Measurements from ENCODE around the gene RPS15.
"Not testable (repeated sequence)": the region's sequence is repeated elsewhere in the genome, so short reads cannot be mapped to it uniquely, and the experiment has no call there.

The RPS15 gene

GRCh38 chr19:1470305-1471009 lies 32.3 kb downstream of the RPS15 start:
- peak; percentile 68 for DNase-seq (ENCODE audit: low read depth)

DNA sequence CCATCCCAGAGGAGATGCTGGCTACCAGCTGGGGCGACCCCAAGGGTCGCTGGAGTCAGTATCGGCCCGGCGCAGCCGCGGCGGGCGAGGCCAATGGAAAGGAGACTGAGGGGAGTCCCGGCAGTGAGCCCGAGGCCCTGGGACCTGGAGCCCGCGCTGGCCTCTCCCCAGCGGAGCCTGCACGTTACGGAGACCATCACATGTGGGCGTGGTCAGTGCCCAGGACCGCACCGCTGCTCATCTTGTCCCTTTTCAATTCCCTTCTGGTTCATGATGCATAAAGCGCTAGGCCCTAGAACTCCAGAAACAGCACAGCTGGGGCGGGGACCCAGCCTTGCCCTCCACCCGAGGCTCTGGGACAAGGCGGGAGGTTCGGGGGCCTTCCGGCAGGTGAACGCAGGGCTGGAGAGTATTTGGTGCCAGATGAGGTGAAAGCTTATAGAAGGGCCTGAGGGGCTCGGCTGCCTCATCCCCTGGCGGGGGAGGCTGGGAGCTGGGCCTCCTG lies 32.9 kb downstream of the RPS15 start:
- DNase-seq (ENCODE audit: low read depth) = no peak

DNA sequence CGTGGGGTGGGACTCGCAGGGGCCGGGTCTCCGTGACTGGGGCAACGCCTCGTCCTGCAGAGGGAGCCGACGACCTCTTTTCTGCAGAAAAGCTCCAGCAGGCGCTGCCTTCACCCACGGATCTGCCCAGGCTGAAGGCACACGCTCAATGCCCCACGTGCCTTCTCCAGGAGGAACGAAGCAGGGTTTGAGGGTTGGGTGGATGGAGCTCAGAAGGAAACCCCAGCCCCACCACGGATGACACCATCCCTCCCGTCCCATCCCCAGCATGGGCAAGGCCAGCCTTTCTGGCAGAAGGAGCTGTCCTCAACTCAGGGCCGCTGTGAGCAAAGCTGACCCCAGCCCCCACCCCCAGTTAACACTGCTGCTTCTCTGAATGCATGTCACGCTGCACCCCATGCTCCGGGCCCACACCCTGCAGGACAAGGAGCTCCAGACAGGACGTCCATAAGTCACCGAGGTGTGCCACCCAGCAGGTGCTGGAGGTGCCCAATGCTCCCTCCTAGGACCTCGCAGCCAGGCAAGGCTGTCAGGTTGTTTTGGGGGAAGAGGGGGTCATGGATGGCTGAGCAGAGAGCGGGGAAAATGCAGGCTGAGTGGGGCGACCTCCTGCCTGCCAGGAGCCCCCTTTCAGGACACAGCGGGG lies 33.4 kb downstream of the RPS15 start:
- no peak for DNase-seq (ENCODE audit: low read depth)

DNA sequence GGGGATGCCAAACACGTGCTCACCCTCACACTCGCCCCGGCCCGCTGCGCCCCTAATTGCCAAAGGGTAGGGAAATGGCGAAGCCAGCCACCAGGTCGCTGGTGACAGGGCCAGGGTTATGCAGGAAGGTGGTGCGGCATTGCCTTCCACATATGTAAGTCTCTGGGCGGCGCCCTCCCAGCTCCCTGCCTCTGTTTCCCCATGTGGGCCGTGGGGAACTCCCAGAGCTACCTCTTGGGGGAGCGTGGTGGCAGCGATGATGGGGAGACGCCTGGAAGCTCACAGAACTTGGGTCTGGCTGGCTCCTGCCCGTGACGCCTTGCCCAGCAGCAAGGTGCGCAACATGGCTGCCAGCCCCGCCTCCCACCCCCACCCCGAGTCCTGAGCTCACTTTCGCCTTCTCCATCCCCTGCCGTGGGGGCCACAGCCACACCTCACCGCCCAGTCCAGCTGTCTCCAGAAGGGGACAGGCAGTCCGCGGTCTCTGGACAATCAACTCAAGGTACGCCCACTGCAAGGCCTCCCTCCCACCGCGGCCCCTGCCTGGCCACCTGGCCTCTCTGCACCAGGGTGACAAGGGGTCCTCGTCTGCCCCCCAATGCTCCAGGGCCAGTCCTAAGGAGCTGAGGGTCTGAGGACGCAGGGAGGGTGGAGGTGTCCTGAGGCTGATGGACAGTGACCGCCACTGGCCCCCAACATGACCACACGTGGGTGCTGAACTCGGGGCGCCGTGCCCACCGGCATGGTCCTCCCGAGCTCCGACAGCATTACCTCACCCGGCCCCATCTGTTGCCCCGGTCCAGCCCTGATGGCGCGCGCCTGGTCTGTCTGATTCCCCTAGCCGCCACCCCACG lies 34.3 kb downstream of the RPS15 start:
- no peak for DNase-seq (ENCODE audit: low read depth)

- DNase-seq (ENCODE audit: low read depth) = no peak
These were observed 35.1 kb downstream of the RPS15 start for GRCh38 chr19:1473085-1473851.

GRCh38 chr19:1474011-1474764 lies 36.0 kb downstream of the RPS15 start:
- no peak for DNase-seq (ENCODE audit: low read depth)

- DNase-seq (ENCODE audit: low read depth) = no peak
These were observed 36.7 kb downstream of the RPS15 start for GRCh38 chr19:1474765-1475351.

DNA sequence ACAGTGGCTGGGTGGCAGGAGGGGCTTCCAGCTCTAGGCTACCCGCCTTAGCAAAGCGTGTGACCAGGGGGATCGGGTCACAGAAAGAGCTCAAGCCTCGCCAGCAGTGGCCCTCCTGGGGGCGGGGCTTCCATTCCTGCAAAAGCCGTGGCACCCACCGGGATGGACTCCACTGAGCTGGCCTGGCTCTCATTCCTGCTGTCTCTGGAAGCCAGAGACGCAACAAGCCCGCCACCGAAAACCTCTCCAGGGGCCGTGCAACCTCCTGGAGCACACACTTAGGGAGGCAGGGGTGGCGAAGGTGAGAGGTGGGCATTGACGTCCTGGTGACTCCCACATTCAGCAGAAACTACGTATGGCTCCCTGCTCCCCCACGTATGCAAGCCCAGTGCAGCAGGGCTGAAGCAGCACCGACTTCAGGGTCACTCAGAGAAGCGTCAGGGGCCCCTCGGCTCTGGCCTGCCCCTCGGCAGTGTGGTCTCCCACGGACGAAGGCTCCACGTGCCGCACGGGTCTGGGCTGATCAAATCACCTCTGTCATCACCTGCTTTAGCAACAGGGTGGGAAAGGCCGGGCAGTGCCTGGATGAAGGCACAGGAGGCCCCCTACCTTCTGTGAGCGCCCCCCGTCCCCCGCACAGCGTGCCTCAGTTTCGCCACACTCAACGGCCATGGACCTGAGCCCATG lies 37.7 kb downstream of the RPS15 start:
- DNase-seq (ENCODE audit: low read depth) = no peak

- DNase-seq (ENCODE audit: low read depth) = not testable (repeated sequence)
These were observed 38.9 kb downstream of the RPS15 start for GRCh38 chr19:1477056-1477455.

DNA sequence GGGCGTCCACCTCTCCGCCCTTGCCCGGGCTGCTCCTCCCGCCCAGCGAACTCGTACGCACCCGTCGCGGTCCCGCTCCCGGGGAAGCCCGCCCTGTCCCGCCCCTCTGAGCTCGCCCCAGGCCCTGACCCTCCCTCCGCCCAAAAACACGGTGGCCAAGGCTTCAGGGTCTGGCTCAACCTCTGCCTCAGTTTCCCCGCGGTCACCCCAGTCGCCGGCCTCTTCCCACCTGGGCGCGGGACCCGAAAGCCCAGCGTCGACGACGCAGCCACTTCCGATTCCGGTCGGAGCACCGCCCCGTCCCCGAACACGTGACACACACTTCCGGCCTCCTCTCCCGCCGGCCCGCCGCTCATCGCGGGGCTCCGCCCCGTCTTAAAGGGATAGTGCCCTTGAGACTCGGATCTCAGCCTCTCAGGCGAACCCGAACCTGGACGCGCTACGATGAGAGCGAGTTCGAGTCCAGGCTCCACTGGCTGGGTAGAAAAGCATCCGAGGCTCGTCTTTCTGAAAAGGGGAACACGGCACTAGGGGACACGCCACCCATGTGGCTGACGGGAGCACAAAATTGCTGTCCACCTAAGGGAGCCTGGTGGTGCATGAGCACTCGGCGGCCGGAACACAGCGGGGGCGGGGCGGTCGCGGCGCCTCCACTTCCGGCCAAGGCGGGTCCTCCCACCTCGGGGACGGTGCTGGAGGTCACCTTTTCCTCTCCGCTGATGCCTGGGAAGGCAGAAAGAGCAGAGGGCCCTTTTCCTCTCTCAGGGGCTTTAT lies 40.9 kb downstream of the RPS15 start, which contains the start of gene C19orf25:
Gene C19orf25, minus strand, starts transcription at position 282 of the 774 bp plus-strand sequence. CDS start 312 bp downstream, outside the sequence.
- peak; percentile 91 for DNase-seq (ENCODE audit: low read depth)

DNA sequence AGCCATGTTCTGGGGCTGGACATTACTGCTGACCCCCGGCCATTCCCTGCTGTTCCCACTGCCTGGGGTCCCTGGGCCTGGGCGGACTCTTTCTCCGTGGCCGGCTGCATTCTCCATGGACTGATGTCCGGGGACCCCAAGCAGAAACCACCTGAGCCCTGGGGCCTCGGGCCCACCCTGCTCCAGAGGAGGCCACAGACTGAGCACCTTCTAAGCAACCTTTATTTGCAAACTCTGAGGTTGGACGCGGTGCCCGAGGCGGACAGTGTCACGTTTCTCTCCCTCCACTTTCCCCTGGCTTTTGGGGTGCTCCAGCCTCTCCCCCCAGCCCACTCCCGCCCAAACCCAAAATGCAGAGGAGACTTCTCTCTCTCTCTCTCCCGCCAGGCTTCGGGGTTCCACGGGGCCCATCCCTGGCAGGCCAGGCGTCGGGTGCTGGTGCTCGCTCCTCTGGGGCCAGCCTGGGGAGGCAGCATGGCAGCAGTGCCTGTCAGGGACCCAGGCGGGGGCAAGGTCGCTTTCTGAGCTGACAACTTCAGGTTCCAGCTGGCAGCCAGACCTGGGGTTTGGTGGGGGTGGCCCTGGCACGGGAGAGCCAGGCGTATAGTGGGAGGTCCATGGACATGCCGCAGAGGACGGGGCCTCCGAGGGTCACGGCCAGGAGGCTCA lies 43.2 kb downstream of the RPS15 start:
- no peak for DNase-seq (ENCODE audit: low read depth)

DNA sequence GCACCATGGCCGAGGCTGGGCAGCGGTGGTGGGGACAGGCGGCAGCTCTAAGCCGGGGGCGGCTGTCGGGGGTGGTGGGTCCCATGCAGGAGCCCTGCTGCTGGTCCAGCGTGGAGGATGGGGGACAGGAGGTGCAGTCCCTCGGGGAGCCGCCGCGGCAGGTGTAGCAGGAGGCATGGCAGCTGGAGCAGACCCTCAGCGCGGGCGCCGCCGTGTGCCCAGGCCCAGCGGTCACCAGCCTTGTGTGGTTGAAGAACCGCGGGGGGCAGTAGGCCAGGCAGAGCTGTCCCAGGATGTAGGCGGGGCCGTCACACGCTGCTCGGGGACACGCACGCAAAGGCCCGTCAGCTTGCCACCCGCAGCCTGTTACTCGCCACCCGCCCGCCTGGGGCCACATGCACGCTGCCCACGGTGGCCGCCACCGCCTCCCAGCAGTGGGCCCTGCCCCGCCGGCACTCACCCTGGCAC lies 43.7 kb downstream of the RPS15 start:
- no peak for DNase-seq (ENCODE audit: low read depth)

- no peak for DNase-seq (ENCODE audit: low read depth)
These were observed 44.4 kb downstream of the RPS15 start for GRCh38 chr19:1482361-1483130.

DNA sequence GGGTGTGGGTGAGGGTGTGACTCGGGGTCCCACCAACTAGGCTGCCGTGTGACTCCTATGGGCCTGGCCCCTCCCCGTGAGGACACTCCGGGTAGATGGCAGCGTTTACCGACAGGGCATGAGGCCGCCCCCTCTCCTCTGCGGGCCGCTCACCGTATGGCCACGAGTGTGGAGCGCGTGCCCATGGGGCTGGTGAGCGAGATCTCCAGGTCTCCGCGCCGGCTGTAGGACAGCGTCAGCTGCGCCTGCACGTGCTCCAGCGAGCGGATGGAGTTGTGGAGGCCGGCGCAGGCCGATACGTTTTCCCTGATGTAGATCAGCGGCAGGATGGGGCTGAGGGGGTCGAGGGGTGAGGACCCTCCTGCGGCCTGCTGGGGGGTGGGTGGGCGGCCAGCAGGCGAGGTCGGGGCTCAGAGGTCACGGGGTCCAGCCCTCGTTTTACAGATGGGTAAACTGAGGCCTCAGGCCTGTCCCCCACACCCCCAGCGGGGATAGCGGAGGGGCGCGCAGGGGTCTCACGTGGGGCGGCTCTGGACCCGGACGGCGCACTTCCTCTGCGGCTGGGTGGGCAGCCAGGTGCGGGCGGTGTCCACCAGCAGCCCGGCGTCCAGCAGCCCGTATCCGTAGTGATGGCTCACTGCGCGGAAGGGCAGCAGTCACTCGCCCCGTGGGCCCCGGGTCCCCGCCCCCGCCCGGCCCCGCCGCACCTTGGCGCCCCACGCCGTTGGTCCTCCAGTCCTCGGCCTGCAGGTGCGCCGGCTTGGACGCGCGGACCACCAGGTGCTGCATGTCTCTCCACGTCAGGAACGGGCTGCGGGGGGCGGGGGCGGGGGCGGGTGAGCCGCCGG lies 45.2 kb downstream of the RPS15 start:
- DNase-seq (ENCODE audit: low read depth) = no peak

DNA sequence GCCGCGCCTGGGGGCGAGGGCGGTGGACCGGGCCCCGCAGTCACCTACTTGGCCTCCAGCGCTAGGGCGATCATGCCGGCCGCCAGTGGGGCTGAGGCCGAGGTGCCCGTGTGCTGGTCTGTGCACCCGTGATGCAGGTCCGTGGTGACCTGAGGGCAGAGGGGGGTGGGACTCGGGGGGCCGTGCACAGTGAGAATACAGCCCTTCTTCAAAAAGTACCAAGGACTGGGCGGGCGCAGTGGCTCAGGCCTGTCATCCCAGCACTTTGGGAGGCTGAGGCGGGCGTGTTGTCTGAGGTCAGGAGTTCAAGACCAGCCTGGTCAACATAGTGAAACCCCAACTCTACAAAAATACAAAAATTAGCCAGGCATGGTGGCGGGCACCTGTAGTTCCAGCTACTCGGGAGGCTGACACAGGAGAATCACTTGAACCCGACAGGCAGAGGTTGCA lies 45.8 kb downstream of the RPS15 start:
- no peak for DNase-seq (ENCODE audit: low read depth)

- DNase-seq (ENCODE audit: low read depth) = no peak
These were observed 48.8 kb downstream of the RPS15 start for GRCh38 chr19:1486720-1487575.

All from activated T-cell treated with anti-CD3 and anti-CD28 coated beads for 24 hours (primary cell).